ENCODE data around the gene ARHGEF17. TPM values are rescaled to one million over a fixed set of nuclear protein-coding genes. Genes with fewer than 3 reads are reported as not detected.
"Not testable (repeated sequence)": the region's sequence is repeated elsewhere in the genome, so short reads cannot be mapped to it uniquely, and the experiment has no call there.

ARHGEF17 gene
- total RNA-seq, 1 donor from 2014 or later = 77.0 TPM

GRCh38 chr11:73268671-73269271 is 39.3 kb upstream of the ARHGEF17 start:
- no peak overlapping the region for H3K27ac Mint-ChIP-seq
- no peak for TF ChIP-seq CTCF (IDR thresholded peaks at IDR 0.05; ENCODE audit: unreplicated experiment)
- H3K36me3 Mint-ChIP-seq (ENCODE audit: insufficient read depth) = no peaks in the 10 kb centered on the region
- no peak for DNase-seq (ENCODE audit: low spot score, unreplicated experiment)
- H3K4me1 Mint-ChIP-seq (ENCODE audit: low read depth) = peaks cover 17% of the 10 kb centered on the region
- peaks cover 60% of the 10 kb centered on the region for H3K27me3 Mint-ChIP-seq
- no peaks in the 10 kb centered on the region for H3K9me3 Mint-ChIP-seq (ENCODE audit: low read depth)
- H3K4me3 Mint-ChIP-seq (ENCODE audit: low read depth) = no peak overlapping the region

DNA sequence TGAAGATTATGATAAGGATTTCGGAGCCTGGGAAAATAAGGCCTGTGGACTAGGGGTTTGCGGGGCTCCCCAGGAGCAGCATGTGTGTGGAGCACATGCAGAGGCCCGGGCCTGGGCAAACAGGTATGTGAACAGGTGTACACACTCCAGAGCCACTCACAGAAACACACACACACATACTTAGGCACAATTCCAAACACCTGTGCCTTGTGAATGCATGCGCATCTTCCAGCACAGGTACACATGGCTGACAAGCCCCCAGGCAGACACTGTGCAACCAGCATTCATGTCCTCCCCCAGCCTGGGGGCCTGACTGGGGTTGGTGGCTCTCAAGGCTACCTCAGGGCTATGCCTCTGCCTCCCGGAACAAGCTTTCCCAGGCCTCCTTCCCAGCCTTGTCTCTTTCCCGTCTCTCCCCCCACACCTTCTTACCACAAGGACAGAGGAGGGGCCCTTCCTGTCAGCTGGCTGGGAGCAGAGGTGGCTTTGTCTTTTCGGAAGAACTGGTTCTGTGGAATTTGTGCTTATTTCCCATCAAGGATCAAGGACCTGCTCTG is 38.5 kb upstream of the ARHGEF17 start:
- no peak for TF ChIP-seq CTCF (IDR thresholded peaks at IDR 0.05; ENCODE audit: unreplicated experiment)
- Mint-ChIP-seq H3K27ac (no peak overlapping the region), H3K36me3 (ENCODE audit: insufficient read depth) (no peaks in the 10 kb centered on the region), H3K9me3 (ENCODE audit: low read depth) (no peaks in the 10 kb centered on the region), H3K4me3 (ENCODE audit: low read depth) (no peak overlapping the region), H3K27me3 (peaks cover 58% of the 10 kb centered on the region), H3K4me1 (ENCODE audit: low read depth) (peaks cover 17% of the 10 kb centered on the region)
- no peak for DNase-seq (ENCODE audit: low spot score, unreplicated experiment)

DNA sequence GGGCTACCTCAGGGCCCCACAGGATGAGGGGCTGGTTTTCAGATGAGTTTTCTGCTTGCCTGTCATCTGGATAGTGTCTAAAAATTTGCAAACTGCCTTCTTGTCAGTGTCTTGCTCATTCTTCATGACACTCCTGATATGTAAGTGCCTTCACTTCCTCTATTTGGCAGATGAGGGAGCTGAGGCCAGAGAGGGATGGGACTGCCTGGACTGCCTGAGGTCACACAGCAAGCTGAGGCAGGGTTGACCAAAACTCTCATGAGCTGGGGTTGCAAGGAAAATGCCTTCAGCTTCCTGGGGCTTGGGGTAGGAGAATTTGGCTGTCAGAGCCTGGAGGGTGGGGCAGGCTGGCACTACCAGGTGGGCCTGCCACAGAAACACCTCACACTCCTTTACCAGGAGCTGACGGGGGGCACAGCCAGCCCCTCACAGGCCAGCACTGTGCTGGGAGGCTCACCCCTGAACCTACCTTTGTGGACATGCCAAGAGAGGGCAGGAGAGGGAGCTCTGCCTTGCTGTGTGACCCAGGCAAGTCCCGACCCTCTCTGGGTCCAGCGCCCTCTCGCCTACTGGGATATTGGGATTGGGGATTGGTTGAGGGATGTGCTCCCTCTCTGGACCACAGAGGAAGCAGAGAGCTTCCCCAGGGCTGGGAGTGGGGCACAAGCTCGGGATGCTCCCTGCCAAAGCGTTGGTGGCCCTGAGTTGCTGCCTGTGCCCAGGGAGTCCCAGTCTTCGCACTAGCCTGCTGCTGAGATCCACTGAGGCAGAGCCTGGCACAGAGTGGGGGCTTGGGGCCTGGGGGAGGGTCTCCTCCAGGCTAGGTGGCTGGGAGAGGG is 37.8 kb upstream of the ARHGEF17 start:
- DNase-seq (ENCODE audit: low spot score, unreplicated experiment) = no peak

GRCh38 chr11:73270855-73271477 is 37.1 kb upstream of the ARHGEF17 start:
- no peak overlapping the region for H3K27ac Mint-ChIP-seq
- H3K9me3 Mint-ChIP-seq (ENCODE audit: low read depth) = no peaks in the 10 kb centered on the region
- no peaks in the 10 kb centered on the region for H3K36me3 Mint-ChIP-seq (ENCODE audit: insufficient read depth)
- DNase-seq (ENCODE audit: low spot score, unreplicated experiment) = no peak
- H3K27me3 Mint-ChIP-seq = peaks cover 49% of the 10 kb centered on the region
- peak overlapping the region; percentile 3 for H3K4me3 Mint-ChIP-seq (ENCODE audit: low read depth)
- TF ChIP-seq CTCF (IDR thresholded peaks at IDR 0.05; ENCODE audit: unreplicated experiment) = no peak
- peaks cover 17% of the 10 kb centered on the region for H3K4me1 Mint-ChIP-seq (ENCODE audit: low read depth)

More for the DNA sequence above, 37.8 kb upstream of the ARHGEF17 start:
- no peaks in the 10 kb centered on the region for H3K9me3 Mint-ChIP-seq (ENCODE audit: low read depth)
- H3K4me3 Mint-ChIP-seq (ENCODE audit: low read depth) = no peak overlapping the region
- no peak overlapping the region for H3K27ac Mint-ChIP-seq
- no peaks in the 10 kb centered on the region for H3K36me3 Mint-ChIP-seq (ENCODE audit: insufficient read depth)
- peaks cover 54% of the 10 kb centered on the region for H3K27me3 Mint-ChIP-seq
- TF ChIP-seq CTCF (IDR thresholded peaks at IDR 0.05; ENCODE audit: unreplicated experiment) = no peak
- H3K4me1 Mint-ChIP-seq (ENCODE audit: low read depth) = peaks cover 17% of the 10 kb centered on the region

GRCh38 chr11:73271478-73271865 is 36.6 kb upstream of the ARHGEF17 start:
- not testable (repeated sequence) for H3K4me3 Mint-ChIP-seq (ENCODE audit: low read depth); DNase-seq (ENCODE audit: low spot score, unreplicated experiment); H3K36me3 Mint-ChIP-seq (ENCODE audit: insufficient read depth); H3K27ac Mint-ChIP-seq; H3K9me3 Mint-ChIP-seq (ENCODE audit: low read depth)
- peaks cover 44% of the 10 kb centered on the region for H3K27me3 Mint-ChIP-seq
- peaks cover 17% of the 10 kb centered on the region for H3K4me1 Mint-ChIP-seq (ENCODE audit: low read depth)

Measured in progenitor cell of endocrine pancreas (in vitro differentiated cells).